NOMO-1 treated with dmso at 0.1 percent for 144 hours (cell line): Measurements from ENCODE around the gene CHID1.
A peak's percentile ranks its signal among the peaks of the same experiment; 100 is the strongest.

Experiments used
- DNase-seq: peaks from one replicate; lab custom pipeline; 2025; ENCODE audit not compliant: unreplicated experiment; lab: John Stamatoyannopoulos, UW

Gene CHID1

GRCh38 chr11:825366-826226 is 85.0 kb downstream of the CHID1 start:
- DNase-seq = no peak

- DNase-seq = no peak
These were observed 85.7 kb downstream of the CHID1 start for GRCh38 chr11:824942-825341.

GRCh38 chr11:824292-824880 is 86.2 kb downstream of the CHID1 start:
- no peak for DNase-seq

- DNase-seq = no peak
These were observed 86.9 kb downstream of the CHID1 start for GRCh38 chr11:823441-824291.

GRCh38 chr11:821512-822371 is 88.9 kb downstream of the CHID1 start:
- no peak for DNase-seq

- DNase-seq = no peak
These were observed 89.7 kb downstream of the CHID1 start for GRCh38 chr11:820655-821511.

- DNase-seq = peak; percentile 82
These were observed 90.5 kb downstream of the CHID1 start for GRCh38 chr11:819943-820649.

- peak; percentile 88 for DNase-seq
These were observed 91.3 kb downstream of the CHID1 start for GRCh38 chr11:819129-819931.

GRCh38 chr11:818396-819128 is 92.0 kb downstream of the CHID1 start, which contains the start of gene PNPLA2:
TSS of gene PNPLA2 (plus strand) at chr11:818914. CDS start at chr11:819719, 805 bp downstream.
- no peak for DNase-seq
